ENCODE data around the gene NXF3.
A peak's percentile ranks its signal among the peaks of the same experiment; 100 is the strongest.

Gene NXF3

DNA sequence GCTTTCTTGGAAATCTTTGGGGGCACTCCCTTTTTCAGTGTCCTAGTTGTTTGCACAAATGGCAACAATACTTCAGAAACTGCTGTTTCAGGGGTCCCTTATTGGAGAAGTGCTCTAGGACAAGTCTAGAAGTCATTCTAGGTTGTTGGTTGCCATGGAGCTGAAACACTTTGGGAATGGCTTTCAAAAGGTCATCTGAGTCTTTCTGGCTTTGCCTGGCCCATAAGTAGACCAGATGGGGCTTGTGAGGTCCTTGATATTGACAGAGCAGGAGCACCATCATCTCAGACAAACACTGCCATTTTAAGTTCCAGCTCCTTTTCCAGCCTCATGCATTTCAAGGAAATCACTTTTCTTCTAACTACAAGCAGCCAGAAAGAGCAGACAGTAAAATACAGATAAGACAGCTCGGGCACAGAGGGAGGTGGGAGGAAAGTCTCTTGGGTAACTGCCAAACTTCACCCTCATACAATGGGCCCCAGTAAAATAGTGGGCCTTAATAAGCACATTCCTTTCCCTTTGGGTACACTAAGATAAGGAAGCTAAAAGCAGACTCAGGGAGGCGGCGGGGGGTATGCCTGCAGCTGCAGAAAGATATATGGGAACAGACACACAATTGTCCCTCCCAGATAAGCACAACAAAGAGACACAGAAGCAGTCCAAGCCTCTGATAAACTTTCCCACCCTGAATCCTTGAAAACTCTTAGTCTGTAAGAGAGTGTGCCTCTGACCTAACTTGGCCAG is 8.5 kb upstream of the NXF3 start:
- DNase-seq (ENCODE audit: low read depth) = peak; percentile 2
- TF ChIP-seq, protein P1, sequence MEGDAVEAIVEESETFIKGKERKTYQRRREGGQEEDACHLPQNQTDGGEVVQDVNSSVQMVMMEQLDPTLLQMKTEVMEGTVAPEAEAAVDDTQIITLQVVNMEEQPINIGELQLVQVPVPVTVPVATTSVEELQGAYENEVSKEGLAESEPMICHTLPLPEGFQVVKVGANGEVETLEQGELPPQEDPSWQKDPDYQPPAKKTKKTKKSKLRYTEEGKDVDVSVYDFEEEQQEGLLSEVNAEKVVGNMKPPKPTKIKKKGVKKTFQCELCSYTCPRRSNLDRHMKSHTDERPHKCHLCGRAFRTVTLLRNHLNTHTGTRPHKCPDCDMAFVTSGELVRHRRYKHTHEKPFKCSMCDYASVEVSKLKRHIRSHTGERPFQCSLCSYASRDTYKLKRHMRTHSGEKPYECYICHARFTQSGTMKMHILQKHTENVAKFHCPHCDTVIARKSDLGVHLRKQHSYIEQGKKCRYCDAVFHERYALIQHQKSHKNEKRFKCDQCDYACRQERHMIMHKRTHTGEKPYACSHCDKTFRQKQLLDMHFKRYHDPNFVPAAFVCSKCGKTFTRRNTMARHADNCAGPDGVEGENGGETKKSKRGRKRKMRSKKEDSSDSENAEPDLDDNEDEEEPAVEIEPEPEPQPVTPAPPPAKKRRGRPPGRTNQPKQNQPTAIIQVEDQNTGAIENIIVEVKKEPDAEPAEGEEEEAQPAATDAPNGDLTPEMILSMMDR (conservative IDR thresholded peaks at IDR 0.05; ENCODE audit: low read depth, low read length) = no peak
- H3K4me3 ChIP-seq (ENCODE audit: low read depth, low read length) = no peak overlapping the region

GRCh38 chrX:103100484-103100883 is 7.5 kb upstream of the NXF3 start:
- no peak for DNase-seq (ENCODE audit: low read depth)
- H3K4me3 ChIP-seq (ENCODE audit: low read depth, low read length) = no peak overlapping the region
- TF ChIP-seq, protein P1 (conservative IDR thresholded peaks at IDR 0.05; ENCODE audit: low read depth, low read length) = no peak

DNA sequence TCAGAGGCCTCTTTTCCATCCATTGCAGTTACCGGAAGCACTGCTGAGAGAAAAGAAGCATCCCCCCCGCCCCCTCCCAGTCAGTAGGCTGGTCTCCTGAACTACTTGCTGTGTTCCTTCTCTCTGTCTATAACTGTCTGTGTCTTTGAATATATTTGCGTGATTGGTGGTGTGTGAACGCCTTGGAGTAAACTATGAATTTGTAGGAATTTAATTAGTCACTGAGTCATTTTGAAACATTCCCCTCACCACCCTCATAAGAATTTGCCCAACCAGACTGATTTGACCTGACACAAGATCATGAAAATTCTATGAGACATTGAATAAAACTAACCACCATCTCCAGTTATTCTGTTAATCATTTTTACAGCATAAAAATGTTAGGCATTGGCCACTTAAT is 6.7 kb upstream of the NXF3 start:
- TF ChIP-seq, protein P1 (conservative IDR thresholded peaks at IDR 0.05; ENCODE audit: low read depth, low read length) = no peak
- DNase-seq (ENCODE audit: low read depth) = no peak
- no peak overlapping the region for H3K4me3 ChIP-seq (ENCODE audit: low read depth, low read length)

- DNase-seq (ENCODE audit: low read depth) = no peak
- TF ChIP-seq, protein P1 (conservative IDR thresholded peaks at IDR 0.05; ENCODE audit: low read depth, low read length) = no peak
- H3K4me3 ChIP-seq (ENCODE audit: low read depth, low read length) = no peak overlapping the region
Observed at GRCh38 chrX:103098488-103098887, 5.5 kb upstream of the NXF3 start.

DNA sequence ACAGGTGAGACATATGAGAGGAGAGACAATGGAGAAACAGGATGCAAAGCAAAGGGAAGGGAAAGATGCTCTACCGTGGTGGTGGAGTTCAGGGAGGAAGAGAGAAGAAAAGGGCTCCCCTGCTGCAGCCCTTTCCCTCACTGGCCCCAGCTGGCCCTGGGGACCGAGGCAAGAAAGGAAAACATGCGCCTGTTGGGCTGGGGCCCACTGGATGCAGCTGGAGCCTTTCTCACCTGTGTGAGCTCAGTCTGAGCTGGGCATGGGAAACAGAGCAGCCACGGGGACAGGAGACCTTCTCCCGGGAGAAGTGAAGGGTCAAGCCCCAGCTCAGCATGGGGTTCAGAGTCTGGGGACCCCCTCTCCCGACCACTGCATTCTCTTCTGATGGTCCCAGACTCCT is 11.9 kb downstream of the NXF3 start:
- TF ChIP-seq, protein P1 (conservative IDR thresholded peaks at IDR 0.05; ENCODE audit: low read depth, low read length) = no peak
- H3K4me3 ChIP-seq (ENCODE audit: low read depth, low read length) = no peak overlapping the region
- no peak for DNase-seq (ENCODE audit: low read depth)

- TF ChIP-seq, protein P1 (conservative IDR thresholded peaks at IDR 0.05; ENCODE audit: low read depth, low read length) = no peak
- DNase-seq (ENCODE audit: low read depth) = peak; percentile 17
- H3K4me3 ChIP-seq (ENCODE audit: low read depth, low read length) = no peak overlapping the region
Observed at GRCh38 chrX:103073467-103073866, 19.5 kb downstream of the NXF3 start.

DNA sequence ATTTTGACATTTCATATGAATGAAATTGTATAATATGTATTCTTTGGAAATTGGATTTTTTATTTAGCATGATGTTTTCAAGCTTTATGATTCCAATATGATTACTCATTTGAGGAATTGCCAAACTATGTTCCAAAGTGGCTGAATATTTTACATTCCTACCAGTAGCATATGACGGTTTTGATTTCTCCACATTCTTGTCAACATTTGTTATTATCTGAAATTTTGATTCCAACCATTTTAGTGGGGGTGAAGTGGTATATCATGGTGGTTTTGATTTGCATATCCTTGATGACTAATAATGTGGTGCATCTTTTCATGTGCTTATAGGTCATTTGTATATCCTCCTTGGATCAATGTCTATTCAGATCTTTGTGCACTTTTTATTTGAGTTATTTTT is 26.3 kb downstream of the NXF3 start:
- DNase-seq (ENCODE audit: low read depth) = peak; percentile 62
- H3K4me3 ChIP-seq (ENCODE audit: low read depth, low read length) = no peak overlapping the region
- TF ChIP-seq, protein P1 (conservative IDR thresholded peaks at IDR 0.05; ENCODE audit: low read depth, low read length) = no peak
